ENCODE measurements around the gene ZNF605.
A peak's percentile ranks its signal among the peaks of the same experiment; 100 is the strongest.
"Not testable (repeated sequence)": the region's sequence is repeated elsewhere in the genome, so short reads cannot be mapped to it uniquely, and the experiment has no call there.

The ZNF605 gene

GRCh38 chr12:132922676-132923075 is 33.4 kb downstream of the ZNF605 start:
- no peak for TF ChIP-seq CTCF (IDR thresholded peaks at IDR 0.05; ENCODE audit: borderline replicate concordance, control extremely low read depth, extremely low read depth, insufficient read depth, missing control alignments)
- in situ Hi-C loops (cut with MboI; ENCODE audit: low sequenced_read_pairs, unreplicated experiment): no loop called here
- DNase-seq (ENCODE audit: low spot score): no peak

GRCh38 chr12:132921685-132922084 is 34.4 kb downstream of the ZNF605 start:
- in situ Hi-C loops (cut with MboI; ENCODE audit: low sequenced_read_pairs, unreplicated experiment): no loop called here
- no peak for TF ChIP-seq CTCF (IDR thresholded peaks at IDR 0.05; ENCODE audit: borderline replicate concordance, control extremely low read depth, extremely low read depth, insufficient read depth, missing control alignments)
- no peak for DNase-seq (ENCODE audit: low spot score)

GRCh38 chr12:132918680-132919079 is 37.4 kb downstream of the ZNF605 start:
- in situ Hi-C loops (cut with MboI; ENCODE audit: low sequenced_read_pairs, unreplicated experiment): no loop called here
- no peak for DNase-seq (ENCODE audit: low spot score)
- no peak for TF ChIP-seq CTCF (IDR thresholded peaks at IDR 0.05; ENCODE audit: borderline replicate concordance, control extremely low read depth, extremely low read depth, insufficient read depth, missing control alignments)

GRCh38 chr12:132909030-132909368 is 47.1 kb downstream of the ZNF605 start:
- in situ Hi-C loops (cut with MboI; ENCODE audit: low sequenced_read_pairs, unreplicated experiment): no loop called here
- TF ChIP-seq CTCF (IDR thresholded peaks at IDR 0.05; ENCODE audit: borderline replicate concordance, control extremely low read depth, extremely low read depth, insufficient read depth, missing control alignments): no peak
- no peak for DNase-seq (ENCODE audit: low spot score)

- TF ChIP-seq CTCF (IDR thresholded peaks at IDR 0.05; ENCODE audit: borderline replicate concordance, control extremely low read depth, extremely low read depth, insufficient read depth, missing control alignments): no peak
- DNase-seq (ENCODE audit: low spot score): peak; percentile 94
- in situ Hi-C loops (cut with MboI; ENCODE audit: low sequenced_read_pairs, unreplicated experiment): no loop called here
Observed at GRCh38 chr12:132908145-132909029, 47.7 kb downstream of the ZNF605 start.

GRCh38 chr12:132907789-132908144 is 48.3 kb downstream of the ZNF605 start:
- in situ Hi-C loops (cut with MboI; ENCODE audit: low sequenced_read_pairs, unreplicated experiment); DNase-seq (ENCODE audit: low spot score): not testable (repeated sequence)

GRCh38 chr12:132907216-132907615 is 48.9 kb downstream of the ZNF605 start:
- in situ Hi-C loops (cut with MboI; ENCODE audit: low sequenced_read_pairs, unreplicated experiment): no loop called here
- no peak for TF ChIP-seq CTCF (IDR thresholded peaks at IDR 0.05; ENCODE audit: borderline replicate concordance, control extremely low read depth, extremely low read depth, insufficient read depth, missing control alignments)
- DNase-seq (ENCODE audit: low spot score): no peak
